GM21390 (cell line): ENCODE data around the gene SLC25A36.
"Not testable (repeated sequence)": the region's sequence is repeated elsewhere in the genome, so short reads cannot be mapped to it uniquely, and the experiment has no call there.

Experiments
- ATAC-seq: cut with Tn5 transposase; IDR thresholded peaks from one replicate; pipeline ENCODE4 v1.9.1; 2021; ENCODE audit not compliant: unreplicated experiment

SLC25A36 gene

DNA sequence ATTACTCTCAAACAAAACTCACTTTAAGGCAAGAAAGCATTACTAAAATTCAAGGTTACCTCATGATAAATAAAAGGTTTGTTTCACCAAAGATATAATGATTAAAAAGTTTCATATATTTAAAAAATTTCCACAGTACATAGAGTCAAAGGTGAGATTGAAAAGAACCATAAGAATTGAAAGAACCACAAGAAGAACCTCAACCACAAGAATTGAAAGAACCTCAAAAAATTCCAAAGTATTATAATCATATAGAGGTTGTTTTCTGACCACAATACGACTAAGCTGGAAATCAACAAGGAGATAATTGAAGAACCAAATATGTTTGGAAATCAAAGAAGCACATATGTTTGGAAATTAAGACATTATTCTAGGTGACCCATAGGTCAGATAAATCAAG, 52.7 kb downstream of the SLC25A36 start:
- ATAC-seq, result no peak

DNA sequence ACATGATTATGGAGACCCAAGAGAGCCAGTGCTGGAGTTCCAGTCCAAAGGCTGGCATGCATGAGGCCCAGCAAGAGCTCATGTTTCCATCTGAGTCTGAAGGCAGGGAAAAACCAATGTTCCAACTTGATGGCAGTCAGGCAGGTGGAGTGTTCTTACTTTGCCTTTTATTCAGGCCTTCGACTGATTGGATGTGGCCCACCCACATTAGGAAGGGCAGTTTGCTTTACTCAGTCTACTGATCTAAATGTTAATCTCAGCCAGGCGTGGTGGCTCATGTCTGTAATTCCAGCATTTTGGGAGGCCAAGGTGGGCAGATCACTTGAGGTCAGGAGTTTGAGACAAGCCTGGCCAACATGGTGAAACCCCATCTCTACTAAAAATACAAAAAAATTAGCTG, 53.2 kb downstream of the SLC25A36 start:
- ATAC-seq, result not testable (repeated sequence)

DNA sequence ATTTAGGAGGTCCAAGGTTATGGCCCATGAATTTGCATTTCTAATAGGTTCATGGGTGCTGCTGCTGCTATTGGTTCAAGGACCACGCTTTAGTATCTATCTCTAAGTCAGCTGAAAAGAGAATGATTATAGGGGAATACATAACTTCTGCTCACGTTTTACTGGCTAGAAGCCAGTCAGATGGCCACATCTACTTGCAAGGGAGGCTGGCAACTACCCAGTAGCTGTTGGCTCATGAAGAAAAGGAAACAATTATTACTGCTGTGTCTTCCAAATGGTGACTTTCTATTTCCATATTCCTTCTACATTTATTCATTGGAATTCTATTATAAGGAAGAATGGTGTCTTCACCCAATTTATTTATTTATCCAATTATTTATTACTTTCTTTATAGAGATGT, 54.2 kb downstream of the SLC25A36 start:
- ATAC-seq, result no peak

DNA sequence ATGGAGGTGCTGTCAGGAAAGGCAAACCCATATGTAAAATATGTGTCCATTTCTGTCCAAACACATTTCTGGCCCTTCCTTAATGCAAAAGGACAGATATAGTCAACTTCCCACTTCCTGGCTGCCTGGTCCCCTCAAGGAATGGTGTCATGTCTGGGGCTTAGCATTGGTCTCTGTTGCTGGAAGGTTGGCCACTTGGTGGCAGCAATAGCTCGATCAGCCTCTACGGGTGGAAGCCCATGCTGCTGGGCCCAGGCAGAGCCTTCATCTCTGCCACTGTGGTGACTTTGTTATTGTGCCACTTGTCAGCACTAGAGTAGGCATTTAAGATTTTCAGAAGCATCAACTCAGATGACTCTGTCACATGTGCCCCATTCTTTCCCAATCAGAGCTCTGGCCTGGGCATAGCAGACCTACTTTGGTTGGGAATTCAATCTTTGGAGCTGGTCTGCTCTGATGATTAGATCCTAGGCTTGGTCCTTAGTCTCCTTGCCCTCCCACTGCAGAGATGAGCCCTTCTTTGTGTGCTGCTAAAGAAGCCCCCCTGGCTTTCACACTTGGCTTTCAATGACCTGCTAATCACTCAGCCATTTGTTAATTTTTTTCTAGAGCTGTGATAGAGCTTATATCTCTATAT, 58.5 kb downstream of the SLC25A36 start:
- no peak for ATAC-seq

- no peak for ATAC-seq
These were observed 59.0 kb downstream of the SLC25A36 start for GRCh38 chr3:141000686-141001085.

DNA sequence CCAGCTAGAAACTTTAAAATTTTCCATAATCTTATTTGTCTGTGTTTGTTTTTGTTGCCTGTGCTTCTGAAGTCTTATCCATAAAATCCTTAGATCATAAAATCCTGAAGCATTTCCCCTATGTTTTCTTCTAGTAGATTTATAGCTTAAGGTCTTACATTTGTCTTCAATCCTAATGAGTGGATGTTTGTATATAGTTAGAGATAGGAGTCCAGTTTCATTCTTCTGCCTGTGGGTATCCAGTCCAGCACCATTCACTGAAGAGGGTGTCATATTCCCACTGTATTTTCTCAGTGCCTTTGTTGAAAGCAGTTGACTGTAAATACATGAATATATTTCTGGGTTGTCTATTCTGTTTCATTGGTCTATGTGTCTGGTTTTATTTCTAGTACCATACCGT, 64.7 kb downstream of the SLC25A36 start:
- ATAC-seq, result no peak

GRCh38 chr3:141009496-141009895, 67.9 kb downstream of the SLC25A36 start:
- ATAC-seq, result no peak

DNA sequence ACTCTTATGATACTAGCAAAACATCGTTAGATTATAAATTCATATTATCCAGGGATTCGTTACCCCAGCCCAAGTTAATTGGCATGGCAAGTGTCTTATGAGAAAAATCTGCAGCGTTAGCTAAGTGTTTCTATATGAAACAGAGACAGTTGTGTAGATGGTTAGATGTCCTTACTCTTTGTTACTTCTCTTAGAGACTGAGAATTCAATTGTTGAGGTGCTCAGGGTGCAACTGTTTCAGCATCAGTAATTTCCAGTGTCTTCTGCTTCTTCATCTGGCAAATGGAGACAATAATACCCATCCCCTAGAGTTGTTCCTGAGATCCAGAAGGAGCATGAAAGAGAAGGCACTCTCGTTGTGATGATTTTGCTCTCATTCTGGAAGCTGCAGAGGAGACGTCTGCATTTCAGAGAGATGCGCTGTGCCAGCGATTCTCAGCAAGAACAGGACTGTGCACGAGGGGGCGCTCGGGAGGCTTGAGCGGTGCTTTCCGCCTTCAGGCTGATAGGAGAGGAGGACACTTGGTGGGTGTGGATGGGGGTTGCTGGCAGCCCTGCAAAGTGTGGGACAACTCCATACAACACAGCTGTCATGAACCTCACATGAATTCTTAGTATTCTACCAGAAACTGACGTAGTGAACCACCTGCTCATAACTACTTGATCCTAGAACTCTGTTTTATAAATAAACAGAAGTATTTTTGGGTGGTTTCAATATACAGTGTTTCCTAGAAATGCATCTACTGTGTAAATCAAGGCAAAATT, 69.8 kb downstream of the SLC25A36 start:
- peak; percentile 81 for ATAC-seq

DNA sequence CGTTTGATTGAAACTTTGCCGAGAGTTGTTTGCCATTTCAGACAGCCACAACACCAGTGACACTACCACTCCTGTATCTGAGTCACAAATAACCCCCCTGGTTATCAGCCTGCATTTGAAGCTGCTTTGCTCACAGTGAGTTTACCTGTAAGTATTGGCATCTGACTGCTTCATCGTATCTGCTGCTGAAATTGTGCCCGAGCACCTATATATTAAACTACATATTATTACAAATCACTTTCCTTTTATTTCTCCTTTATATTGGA, 70.3 kb downstream of the SLC25A36 start:
- ATAC-seq, result no peak

GRCh38 chr3:141012571-141012970, 70.9 kb downstream of the SLC25A36 start:
- no peak for ATAC-seq

- ATAC-seq, result no peak
These were observed 73.8 kb downstream of the SLC25A36 start for GRCh38 chr3:141015481-141015880.

DNA sequence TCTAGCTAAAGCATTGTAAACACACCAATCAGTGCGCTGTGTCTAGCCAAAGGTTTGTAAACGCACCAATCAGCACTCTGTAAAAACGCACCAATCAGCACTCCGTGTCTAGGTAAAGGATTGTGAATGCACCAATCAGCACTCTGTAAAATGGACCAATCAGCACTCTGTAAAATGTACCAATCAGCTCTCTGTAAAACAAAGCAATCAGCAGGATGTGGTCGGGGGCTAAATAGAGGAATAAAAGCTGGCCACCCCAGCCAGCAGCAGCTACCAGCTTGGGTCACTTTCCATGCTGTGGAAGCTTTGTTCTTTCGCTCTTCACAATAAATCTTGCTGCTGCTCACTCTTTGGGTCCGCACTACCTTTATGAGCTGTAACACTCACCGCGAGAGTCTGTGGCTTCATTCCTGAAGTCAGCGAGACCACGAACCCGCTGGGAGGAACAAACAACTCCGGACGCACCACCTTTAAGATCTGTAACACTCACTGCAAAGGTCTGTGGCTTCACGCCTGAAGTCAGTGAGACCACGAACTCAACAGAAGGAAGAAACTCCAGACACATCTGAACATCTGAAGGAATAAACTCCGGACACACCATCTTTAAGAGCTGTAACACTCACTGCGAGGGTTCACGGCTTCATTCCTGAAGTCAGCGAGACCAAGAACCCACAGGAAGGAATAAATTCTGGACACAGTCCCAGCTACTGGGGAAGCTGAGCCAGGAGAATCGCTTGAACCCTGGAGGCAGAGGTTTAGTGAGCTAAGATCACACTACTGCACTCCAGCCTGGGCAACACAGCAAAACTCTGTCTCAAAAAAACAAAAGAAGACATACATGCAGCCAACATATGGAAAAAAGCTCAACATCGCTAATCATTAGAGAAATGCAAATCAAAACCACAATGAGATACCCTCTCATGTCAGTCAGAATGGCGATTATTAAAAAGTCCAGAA, 76.0 kb downstream of the SLC25A36 start:
- not testable (repeated sequence) for ATAC-seq

GRCh38 chr3:141019244-141019643, 77.6 kb downstream of the SLC25A36 start:
- no peak for ATAC-seq

DNA sequence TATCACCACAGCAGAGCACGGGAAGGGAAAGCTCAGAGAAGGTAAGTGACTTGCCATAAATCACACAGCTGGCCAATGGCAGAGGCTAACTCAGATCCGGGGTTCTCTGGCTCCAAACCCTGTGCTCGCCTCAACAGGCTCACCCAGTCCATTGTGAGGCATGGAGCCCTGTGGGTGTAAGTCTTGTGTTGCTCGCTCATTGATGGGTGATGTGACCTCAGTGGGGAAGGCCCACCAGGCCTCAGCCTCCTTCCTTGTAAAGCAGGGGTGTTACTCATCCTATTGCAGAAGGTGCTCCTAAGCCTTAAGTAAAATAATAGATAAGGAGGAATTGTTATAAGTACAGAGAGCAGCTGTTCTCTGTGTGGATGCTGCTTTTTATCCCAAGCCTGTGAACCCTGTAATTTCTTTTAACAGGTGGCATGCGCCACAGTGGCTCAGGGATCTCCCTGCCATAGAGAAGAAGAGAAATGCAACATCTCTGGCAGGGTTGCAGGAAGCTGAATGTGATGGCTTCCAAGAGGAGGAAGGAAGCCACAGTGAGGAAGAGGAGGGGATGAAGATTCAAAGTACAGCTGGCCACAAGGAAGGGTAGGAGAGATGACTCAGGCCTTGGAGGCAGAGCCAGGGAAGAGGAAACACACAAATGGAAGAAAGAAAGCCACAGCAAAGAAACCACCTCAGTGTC, 78.7 kb downstream of the SLC25A36 start:
- ATAC-seq, result no peak

DNA sequence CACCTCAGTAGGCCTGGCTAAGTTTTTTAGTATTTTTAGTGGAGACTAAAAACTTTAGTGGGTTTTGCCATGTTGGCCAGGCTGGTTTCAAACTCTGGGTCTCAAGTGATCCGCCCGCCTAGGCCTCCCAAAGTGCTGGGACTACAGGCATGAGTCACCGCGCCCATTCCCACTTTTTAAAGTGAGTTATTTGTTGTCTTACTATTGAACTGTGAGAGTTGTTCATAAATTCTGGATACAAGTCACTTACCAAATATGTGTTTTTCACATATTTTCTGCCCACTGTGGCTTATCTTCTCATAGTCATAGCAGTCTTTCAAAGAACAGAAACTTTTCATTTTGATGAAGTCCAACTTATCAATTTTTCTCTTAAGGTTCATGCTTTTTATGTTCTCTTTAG, 79.6 kb downstream of the SLC25A36 start:
- no peak for ATAC-seq
